ENCODE results near the gene ARHGAP26. TPM values are rescaled to one million over a fixed set of nuclear protein-coding genes. Genes with fewer than 3 reads are reported as not detected.
"Not testable (repeated sequence)": the region's sequence is repeated elsewhere in the genome, so short reads cannot be mapped to it uniquely, and the experiment has no call there.

The ARHGAP26 gene
- polyA plus RNA-seq, 1 donor, result 14.7 TPM

GRCh38 chr5:143085319-143085917, 315.2 kb downstream of the ARHGAP26 start:
- no peak for DNase-seq

GRCh38 chr5:143086546-143086907, 316.4 kb downstream of the ARHGAP26 start:
- DNase-seq, result no peak

- DNase-seq, result no peak
Measured at GRCh38 chr5:143086908-143087637, 316.9 kb downstream of the ARHGAP26 start.

- DNase-seq, result not testable (repeated sequence)
Measured at GRCh38 chr5:143088702-143089101, 318.5 kb downstream of the ARHGAP26 start.

- not testable (repeated sequence) for DNase-seq
Measured at GRCh38 chr5:143090044-143090443, 319.9 kb downstream of the ARHGAP26 start.

- DNase-seq, result not testable (repeated sequence)
Measured at GRCh38 chr5:143092711-143093451, 322.7 kb downstream of the ARHGAP26 start.

- no peak for DNase-seq
Measured at GRCh38 chr5:143093452-143094086, 323.4 kb downstream of the ARHGAP26 start.

GRCh38 chr5:143094087-143094521, 323.9 kb downstream of the ARHGAP26 start:
- no peak for DNase-seq

GRCh38 chr5:143094608-143095007, 324.4 kb downstream of the ARHGAP26 start:
- DNase-seq, result not testable (repeated sequence)

- DNase-seq, result no peak
Measured at GRCh38 chr5:143101121-143101520, 330.9 kb downstream of the ARHGAP26 start.

- no peak for DNase-seq
Measured at GRCh38 chr5:143101725-143102386, 331.7 kb downstream of the ARHGAP26 start.

- no peak for DNase-seq
Measured at GRCh38 chr5:143102411-143102810, 332.2 kb downstream of the ARHGAP26 start.

- DNase-seq, result no peak
Measured at GRCh38 chr5:143105216-143105905, 335.2 kb downstream of the ARHGAP26 start.

GRCh38 chr5:143106174-143106573, 336.0 kb downstream of the ARHGAP26 start:
- no peak for DNase-seq

GRCh38 chr5:143108498-143109128, 338.4 kb downstream of the ARHGAP26 start:
- DNase-seq, result no peak

- DNase-seq, result no peak
Measured at GRCh38 chr5:143110591-143110990, 340.4 kb downstream of the ARHGAP26 start.

GRCh38 chr5:143111799-143112198, 341.6 kb downstream of the ARHGAP26 start:
- DNase-seq, result no peak

GRCh38 chr5:143113461-143113860, 343.3 kb downstream of the ARHGAP26 start:
- no peak for DNase-seq

GRCh38 chr5:143114481-143114880, 344.3 kb downstream of the ARHGAP26 start:
- DNase-seq, result no peak

GRCh38 chr5:143115381-143115780, 345.2 kb downstream of the ARHGAP26 start:
- DNase-seq, result no peak

- no peak for DNase-seq
Measured at GRCh38 chr5:143116814-143117213, 346.6 kb downstream of the ARHGAP26 start.

Data from left kidney (tissue), 2 donors.